ENCODE results near the gene MAP6. TPM values are rescaled to one million over a fixed set of nuclear protein-coding genes. Genes with fewer than 3 reads are reported as not detected.

Gene MAP6
- total and polyA plus RNA-seq, 2 experiments from 2014 or later = 0.31 to 1.2 TPM

GRCh38 chr11:75625021-75625420 is 43.8 kb downstream of the MAP6 start:
- Histone ChIP-seq H3K27me3 (ENCODE audit: insufficient read depth) (no peaks in the 10 kb centered on the region), H3K27ac (ENCODE audit: low read depth) (no peak overlapping the region), H3K4me2 (no peak overlapping the region), H4K20me1 (replicated peaks; ENCODE audit: insufficient read depth) (no peaks in the 10 kb centered on the region), H3F3A (replicated peaks; ENCODE audit: low read depth) (no peaks in the 10 kb centered on the region), H3K4me3 (no peak overlapping the region), H3K4me1 (ENCODE audit: insufficient read depth) (no peaks in the 10 kb centered on the region; the same call in none of the 2 replicates), H2AFZ (no peak overlapping the region), H3K36me3 (ENCODE audit: insufficient read depth) (no peaks in the 10 kb centered on the region), H3K79me2 (replicated peaks; ENCODE audit: insufficient read depth) (no peaks in the 10 kb centered on the region), H3K9me2 (ENCODE audit: insufficient read depth) (peaks cover 3% of the 10 kb centered on the region; the same call in 1 of the 2 replicates)
- H3K27me3 Mint-ChIP-seq (ENCODE audit: insufficient read depth, low read depth, poor library complexity) = peaks cover 7% of the 10 kb centered on the region
- no peak for ATAC-seq
- TF ChIP-seq JUNB (IDR thresholded peaks at IDR 0.05; ENCODE audit: unreplicated experiment) (no peak), ZNF114 (CRISPR knock-in tag; IDR thresholded peaks at IDR 0.05) (no peak), CTCF (conservative IDR thresholded peaks at IDR 0.05; ENCODE audit: low read depth in 2 of 2) (no peak), POLR2AphosphoS5 (IDR thresholded peaks at IDR 0.05; ENCODE audit: low read depth) (no peak), EZH2 (IDR thresholded peaks at IDR 0.05; ENCODE audit: low read depth, unreplicated experiment) (no peak), ETS1 (IDR thresholded peaks at IDR 0.05) (no peak), STAT1 (IDR thresholded peaks at IDR 0.05; ENCODE audit: unreplicated experiment) (no peak)
- H3K36me3 Mint-ChIP-seq (ENCODE audit: low read depth) = no peaks in the 10 kb centered on the region
- no peaks in the 10 kb centered on the region for H3K9me3 Mint-ChIP-seq
- H3K4me3 Mint-ChIP-seq = no peak overlapping the region
- H3K27ac Mint-ChIP-seq = no peak overlapping the region
- H3K4me1 Mint-ChIP-seq = peaks cover 27% of the 10 kb centered on the region
- DNase-seq (ENCODE audit: low spot score) = no peak

- H4K20me1 ChIP-seq (replicated peaks; ENCODE audit: insufficient read depth) = no peaks in the 10 kb centered on the region
- DNase-seq (ENCODE audit: low spot score) = no peak
- no peaks in the 10 kb centered on the region for H3K27me3 ChIP-seq (ENCODE audit: insufficient read depth)
- no peak overlapping the region for H3K27ac ChIP-seq (ENCODE audit: low read depth)
- no peaks in the 10 kb centered on the region for H3F3A ChIP-seq (replicated peaks; ENCODE audit: low read depth)
- no peaks in the 10 kb centered on the region for H3K36me3 Mint-ChIP-seq (ENCODE audit: low read depth)
- TF ChIP-seq ZNF462 (CRISPR knock-in tag; IDR thresholded peaks at IDR 0.05) (no peak), EZH2phosphoT487 (IDR thresholded peaks at IDR 0.05; ENCODE audit: unreplicated experiment) (no peak), NANOG (IDR thresholded peaks at IDR 0.05; ENCODE audit: borderline replicate concordance) (no peak), CREB1 (CRISPR knock-in tag; IDR thresholded peaks at IDR 0.05; ENCODE audit: low read depth) (no peak), CTCF (conservative IDR thresholded peaks at IDR 0.05; ENCODE audit: low read depth in 2 of 2) (no peak), EZH2 (IDR thresholded peaks at IDR 0.05; ENCODE audit: low read depth, unreplicated experiment) (no peak)
- H3K4me3 Mint-ChIP-seq = no peak overlapping the region
- no peaks in the 10 kb centered on the region; the same call in 1 of the 3 replicates for H3K9me3 Mint-ChIP-seq
- ATAC-seq = no peak
- no peaks in the 10 kb centered on the region for H3K79me2 ChIP-seq (replicated peaks; ENCODE audit: insufficient read depth)
- no peak overlapping the region for H3K4me2 ChIP-seq
- H3K36me3 ChIP-seq (ENCODE audit: insufficient read depth) = no peaks in the 10 kb centered on the region
- no peak overlapping the region for H3K4me3 ChIP-seq
- H2AFZ ChIP-seq = no peak overlapping the region
- H3K27me3 Mint-ChIP-seq (ENCODE audit: insufficient read depth, low read depth, poor library complexity) = peaks cover 8% of the 10 kb centered on the region
- H3K27ac Mint-ChIP-seq = no peak overlapping the region
- no peaks in the 10 kb centered on the region; the same call in 1 of the 2 replicates for H3K4me1 ChIP-seq (ENCODE audit: insufficient read depth)
- H3K4me1 Mint-ChIP-seq = peaks cover 10% of the 10 kb centered on the region
- H3K9me2 ChIP-seq (ENCODE audit: insufficient read depth) = peaks cover 4% of the 10 kb centered on the region; the same call in 1 of the 2 replicates
Observed at GRCh38 chr11:75616281-75616680, 52.6 kb downstream of the MAP6 start.
